ENCODE results near the gene HECTD4.

GRCh38 chr12:112305951-112306350 is 76.3 kb downstream of the HECTD4 start:
- TF ChIP-seq, protein P1, sequence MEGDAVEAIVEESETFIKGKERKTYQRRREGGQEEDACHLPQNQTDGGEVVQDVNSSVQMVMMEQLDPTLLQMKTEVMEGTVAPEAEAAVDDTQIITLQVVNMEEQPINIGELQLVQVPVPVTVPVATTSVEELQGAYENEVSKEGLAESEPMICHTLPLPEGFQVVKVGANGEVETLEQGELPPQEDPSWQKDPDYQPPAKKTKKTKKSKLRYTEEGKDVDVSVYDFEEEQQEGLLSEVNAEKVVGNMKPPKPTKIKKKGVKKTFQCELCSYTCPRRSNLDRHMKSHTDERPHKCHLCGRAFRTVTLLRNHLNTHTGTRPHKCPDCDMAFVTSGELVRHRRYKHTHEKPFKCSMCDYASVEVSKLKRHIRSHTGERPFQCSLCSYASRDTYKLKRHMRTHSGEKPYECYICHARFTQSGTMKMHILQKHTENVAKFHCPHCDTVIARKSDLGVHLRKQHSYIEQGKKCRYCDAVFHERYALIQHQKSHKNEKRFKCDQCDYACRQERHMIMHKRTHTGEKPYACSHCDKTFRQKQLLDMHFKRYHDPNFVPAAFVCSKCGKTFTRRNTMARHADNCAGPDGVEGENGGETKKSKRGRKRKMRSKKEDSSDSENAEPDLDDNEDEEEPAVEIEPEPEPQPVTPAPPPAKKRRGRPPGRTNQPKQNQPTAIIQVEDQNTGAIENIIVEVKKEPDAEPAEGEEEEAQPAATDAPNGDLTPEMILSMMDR (IDR thresholded peaks at IDR 0.05), result no peak
- TF ChIP-seq POLR2A (IDR thresholded peaks at IDR 0.05), result no peak
